B cell (primary cell): ENCODE measurements around the gene ZFYVE19. TPM values are rescaled to one million over a fixed set of nuclear protein-coding genes. Genes with fewer than 3 reads are reported as not detected.

Experiments
- ATAC-seq: fragments of 200-7000 bp; cut with Tn5 transposase; one replicate; pipeline ENCODE4 v1.10.0; 2021; ENCODE audit warnings: low read depth, mild to moderate bottlenecking, moderate number of reproducible peaks, moderate library complexity
- CTCF ChIA-PET: fragments of 350-600 bp; sonication (Branson Sonifier 250); formaldehyde crosslinking; loops from one replicate; lab custom pipeline; 2021; ENCODE audit warnings: antibody characterized with exemption, inconsistent platforms; lab: Charles Lee
- POLR2A ChIA-PET: fragments of 350-600 bp; sonication (Branson Sonifier 250); formaldehyde crosslinking; loops from one replicate; lab custom pipeline; 2021; ENCODE audit warnings: antibody characterized with exemption; lab: Charles Lee
- DNase-seq: peaks from one replicate; pipeline ENCODE4 v3.0.0; 2013
- H2AFZ ChIP-seq: 2 replicates; pipeline ENCODE4 v1.6.1; 2012; ENCODE audit warnings: mild to moderate bottlenecking, low read depth, low read length; ENCODE audit not compliant: insufficient read depth, poor library complexity, severe bottlenecking
- H3K27ac ChIP-seq, 2 donors: 1 replicate in 1 of 2; 2 replicates in 1 of 2; pipeline ENCODE4 v1.5.1; 2012 to 2013; ENCODE audit warnings: low read length in 2 of 2, mild to moderate bottlenecking in 2 of 2, moderate library complexity in 1 of 2
- H3K27me3 ChIP-seq, 4 experiments: fragments of 200-600 bp in 1 of 4; sonication (generic) in 1 of 4; replicated peaks in 1 of 4; 1 replicate in 2 of 4; 2 replicates in 2 of 4; pipeline versions ENCODE4 v1.6.1 to v1.7.0; 2013 to 2016; ENCODE audit warnings: low read length in 3 of 4, mild to moderate bottlenecking in 2 of 4, mixed read lengths in 1 of 4, moderate library complexity in 1 of 4; ENCODE audit not compliant: insufficient read depth in 4 of 4, control insufficient read depth in 3 of 4; ENCODE audit errors: control extremely low read depth in 1 of 4
- H3K36me3 ChIP-seq, 2 experiments: replicated peaks in 1 of 2; 1 replicate in 1 of 2; 2 replicates in 1 of 2; pipeline versions ENCODE4 v1.6.1 to v1.7.1; 2013; ENCODE audit warnings: low read length in 1 of 2; ENCODE audit not compliant: insufficient read depth in 2 of 2, control insufficient read depth in 1 of 2; ENCODE audit errors: control extremely low read depth in 1 of 2, extremely low read depth in 1 of 2
- H3K4me1 ChIP-seq, 2 donors: fragments of 200-600 bp in 1 of 2; sonication (generic) in 1 of 2; 1 replicate in 1 of 2; 2 replicates in 1 of 2; pipeline versions ENCODE4 v1.5.1 to v1.6.1; 2013 to 2017; ENCODE audit warnings: low read length in 2 of 2; ENCODE audit not compliant: control insufficient read depth in 2 of 2, insufficient read depth in 2 of 2
- H3K4me2 ChIP-seq: replicated peaks from 2 replicates; pipeline ENCODE3; 2012; ENCODE audit warnings: mild to moderate bottlenecking, low read depth, low read length; ENCODE audit not compliant: poor library complexity, severe bottlenecking
- H3K4me3 ChIP-seq, 5 experiments: fragments of 200-600 bp in 1 of 5; sonication (generic) in 1 of 5; 1 replicate in 3 of 5; 2 replicates in 2 of 5; pipeline versions ENCODE4 v1.5.1 to v1.7.0; 2011 to 2016; ENCODE audit warnings: low read length in 4 of 5, mild to moderate bottlenecking in 4 of 5, low read depth in 2 of 5, control low read depth in 1 of 5, moderate library complexity in 1 of 5; ENCODE audit not compliant: insufficient read depth in 1 of 5; ENCODE audit errors: control extremely low read depth in 1 of 5, extremely low read depth in 1 of 5
- H3K79me2 ChIP-seq: fragments of 200-600 bp; sonication (generic); one replicate; pipeline ENCODE4 v1.6.0; 2016; ENCODE audit warnings: low read length; ENCODE audit not compliant: control insufficient read depth, insufficient read depth
- H3K9ac ChIP-seq: fragments of 200-600 bp; sonication (generic); 2 replicates; pipeline ENCODE4 v1.6.1; 2017; ENCODE audit warnings: mild to moderate bottlenecking, low read length, moderate library complexity
- H3K9me3 ChIP-seq, 3 donors: one replicate each; pipeline versions ENCODE4 v1.6.1 to v1.7.1; 2013; ENCODE audit warnings: low read length in 2 of 3; ENCODE audit not compliant: control insufficient read depth in 2 of 3, insufficient read depth in 1 of 3; ENCODE audit errors: control extremely low read depth in 1 of 3
- H4K20me1 ChIP-seq: 2 replicates; pipeline ENCODE4 v1.6.0; 2012; ENCODE audit warnings: mild to moderate bottlenecking, low read length; ENCODE audit not compliant: insufficient read depth, control insufficient read depth, poor library complexity, severe bottlenecking
- H3K27ac Mint-ChIP-seq: one replicate; pipeline ENCODE4 v1.8.0; 2021; ENCODE audit warnings: mixed read lengths
- H3K27me3 Mint-ChIP-seq: one replicate; pipeline ENCODE4 v1.8.0; 2021; ENCODE audit warnings: mixed read lengths
- H3K4me1 Mint-ChIP-seq: one replicate; pipeline ENCODE4 v1.8.0; 2021; ENCODE audit warnings: mixed read lengths
- H3K4me3 Mint-ChIP-seq: one replicate; pipeline ENCODE4 v1.8.0; 2021; ENCODE audit warnings: mixed read lengths
- H3K9me3 Mint-ChIP-seq: one replicate; pipeline ENCODE4 v1.8.0; 2022; ENCODE audit warnings: mixed read lengths; ENCODE audit not compliant: insufficient read depth
- EZH2 ChIP-seq: IDR thresholded peaks from 2 replicates; pipeline ENCODE4 v1.6.1; 2012; ENCODE audit warnings: borderline replicate concordance, low read depth, mild to moderate bottlenecking, moderate library complexity, low read length; ENCODE audit not compliant: insufficient read depth, poor library complexity, severe bottlenecking
- WGBS: methylation state at CpG from one replicate; pipeline ENCODE4 v1.1.5; 2013; ENCODE audit warnings: missing lambda C conversion rate; ENCODE audit not compliant: insufficient coverage; 5-methylcytosine and 5-hydroxymethylcytosine counted together
- intact Hi-C: fragments of 100-400 bp; cut with micrococcal nuclease; formaldehyde crosslinking; loops from one replicate; pipeline ENCODE4 v1.10.0; 2022
- polyA minus RNA-seq: library from RNA; depleted of rRNA, polyadenylated mRNA; stranded (reverse); fragments of >200 nt; gene quantifications from 2 replicates; pipeline ENCODE4 v1.2.3, GENCODE V29; 2012
- polyA plus RNA-seq: library from polyadenylated mRNA; depleted of rRNA; stranded (reverse); fragments of >200 nt; gene quantifications from 2 replicates; pipeline ENCODE4 v1.2.3, GENCODE V29; 2012
- total RNA-seq, 2 donors: library from RNA; stranded (reverse); fragments of 120-200 nt in 1 of 2; gene quantifications; 1 replicate in 1 of 2; 2 replicates in 1 of 2; pipeline versions ENCODE4 v1.2.3 to v1.2.4, GENCODE V29; 2013 to 2022
- TF ChIP-seq, protein P1 (sequence below): fragments of 200-600 bp; IDR thresholded peaks from one replicate; pipeline ENCODE4 v1.8.0; 2022; ENCODE audit warnings: antibody characterized with exemption, mild to moderate bottlenecking

Gene ZFYVE19, protein sequence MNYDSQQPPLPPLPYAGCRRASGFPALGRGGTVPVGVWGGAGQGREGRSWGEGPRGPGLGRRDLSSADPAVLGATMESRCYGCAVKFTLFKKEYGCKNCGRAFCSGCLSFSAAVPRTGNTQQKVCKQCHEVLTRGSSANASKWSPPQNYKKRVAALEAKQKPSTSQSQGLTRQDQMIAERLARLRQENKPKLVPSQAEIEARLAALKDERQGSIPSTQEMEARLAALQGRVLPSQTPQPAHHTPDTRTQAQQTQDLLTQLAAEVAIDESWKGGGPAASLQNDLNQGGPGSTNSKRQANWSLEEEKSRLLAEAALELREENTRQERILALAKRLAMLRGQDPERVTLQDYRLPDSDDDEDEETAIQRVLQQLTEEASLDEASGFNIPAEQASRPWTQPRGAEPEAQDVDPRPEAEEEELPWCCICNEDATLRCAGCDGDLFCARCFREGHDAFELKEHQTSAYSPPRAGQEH
- total RNA-seq (29.4 and 29.8 TPM in 2 replicates), polyA plus RNA-seq (55.8 and 60.5 TPM in 2 replicates), polyA minus RNA-seq (16.5 and 21.7 TPM in 2 replicates)
- 15.2 TPM for total RNA-seq (2013)

DNA sequence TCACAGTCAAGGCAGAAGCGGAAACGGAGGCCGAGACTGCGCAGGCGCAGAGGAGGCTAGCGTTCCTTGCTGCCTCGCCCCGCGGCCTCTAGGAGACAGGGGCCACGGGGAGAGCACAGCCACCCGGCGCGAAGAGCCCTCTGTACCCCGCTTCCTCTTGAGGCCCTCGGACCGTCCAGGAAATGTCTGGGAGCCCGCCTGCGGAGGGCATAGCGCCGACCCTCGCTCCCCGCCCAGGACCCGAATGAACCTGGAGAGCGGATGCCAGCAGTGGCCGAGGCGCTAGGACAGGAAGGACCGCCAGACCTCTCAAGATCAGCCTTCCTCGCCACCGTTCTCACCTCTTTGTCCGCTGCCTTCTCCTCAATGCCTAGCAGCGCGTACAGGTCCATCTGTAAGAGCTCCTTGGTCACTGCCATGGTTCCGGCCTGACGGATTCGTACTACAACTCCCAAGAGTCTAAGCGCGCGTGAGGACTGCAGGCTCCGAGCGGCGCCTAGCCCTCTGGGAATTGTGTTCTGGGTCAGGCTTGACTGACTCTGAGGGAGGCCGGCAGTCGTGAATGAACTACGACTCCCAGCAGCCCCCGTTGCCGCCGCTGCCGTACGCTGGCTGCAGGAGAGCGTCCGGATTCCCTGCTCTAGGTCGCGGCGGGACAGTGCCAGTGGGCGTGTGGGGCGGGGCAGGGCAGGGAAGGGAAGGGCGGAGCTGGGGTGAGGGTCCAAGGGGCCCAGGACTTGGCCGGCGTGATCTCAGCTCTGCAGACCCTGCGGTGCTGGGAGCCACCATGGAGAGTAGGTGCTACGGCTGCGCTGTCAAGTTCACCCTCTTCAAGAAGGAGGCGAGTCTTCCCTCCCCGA lies at the start of gene ZFYVE19, which contains the start of gene DNAJC17:
TSS of gene ZFYVE19 (plus strand) at position 62 of the 860 bp plus-strand sequence. CDS start at position 563, 501 bp downstream.
TSS of gene DNAJC17 (minus strand) at position 446 of the 860 bp plus-strand sequence. CDS start at position 419, 27 bp downstream.
- Histone ChIP-seq H3K9me3 (no peaks in the 10 kb centered on the region), H3K79me2 (peaks cover 59% of the 10 kb centered on the region), H2AFZ (peak within 1 kb of the TSS; percentile 99), H3K36me3 (peaks cover 0 to 18% of the 10 kb centered on the region in 2 experiments), H3K27ac (peak within 1 kb of the TSS; percentile 86 to 95), H3K4me2 (peak within 1 kb of the TSS; percentile 73), H3K9ac (peak within 1 kb of the TSS; percentile 84), H3K27me3 (no peaks in the 10 kb centered on the region), H3K4me1 (peaks cover 12 to 18% of the 10 kb centered on the region in 2 donors), H3K4me3 (peak within 1 kb of the TSS; percentile 78 to 100 (median 100)), H4K20me1 (peaks cover 13% of the 10 kb centered on the region)
- Mint-ChIP-seq H3K4me1 (peaks cover 24% of the 10 kb centered on the region), H3K4me3 (peak within 1 kb of the TSS; percentile 99), H3K9me3 (no peaks in the 10 kb centered on the region), H3K27me3 (no peaks in the 10 kb centered on the region), H3K27ac (peak within 1 kb of the TSS; percentile 98)
- no peak for TF ChIP-seq EZH2
- TF ChIP-seq, protein P1, sequence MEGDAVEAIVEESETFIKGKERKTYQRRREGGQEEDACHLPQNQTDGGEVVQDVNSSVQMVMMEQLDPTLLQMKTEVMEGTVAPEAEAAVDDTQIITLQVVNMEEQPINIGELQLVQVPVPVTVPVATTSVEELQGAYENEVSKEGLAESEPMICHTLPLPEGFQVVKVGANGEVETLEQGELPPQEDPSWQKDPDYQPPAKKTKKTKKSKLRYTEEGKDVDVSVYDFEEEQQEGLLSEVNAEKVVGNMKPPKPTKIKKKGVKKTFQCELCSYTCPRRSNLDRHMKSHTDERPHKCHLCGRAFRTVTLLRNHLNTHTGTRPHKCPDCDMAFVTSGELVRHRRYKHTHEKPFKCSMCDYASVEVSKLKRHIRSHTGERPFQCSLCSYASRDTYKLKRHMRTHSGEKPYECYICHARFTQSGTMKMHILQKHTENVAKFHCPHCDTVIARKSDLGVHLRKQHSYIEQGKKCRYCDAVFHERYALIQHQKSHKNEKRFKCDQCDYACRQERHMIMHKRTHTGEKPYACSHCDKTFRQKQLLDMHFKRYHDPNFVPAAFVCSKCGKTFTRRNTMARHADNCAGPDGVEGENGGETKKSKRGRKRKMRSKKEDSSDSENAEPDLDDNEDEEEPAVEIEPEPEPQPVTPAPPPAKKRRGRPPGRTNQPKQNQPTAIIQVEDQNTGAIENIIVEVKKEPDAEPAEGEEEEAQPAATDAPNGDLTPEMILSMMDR: peak; percentile 11
- ChIA-PET POLR2A (interaction anchor here (0.6 to 1.7 kb wide), 4 partner anchors 37 to 113 kb away, joined by 3 to 7 read pairs (median 4); partner anchors contain the start of genes RAD51, SPINT1 and VPS18), CTCF (interaction anchor here (0.9 to 1.6 kb wide), 5 partner anchors 16 to 217 kb away, joined by 3 to 5 read pairs (median 4); no protein-coding TSS in a partner anchor)
- DNase-seq: peak; percentile 97
- ATAC-seq: peak; percentile 96
- under 1% methylated on average over 64 of the region's 64 CpGs for WGBS
- intact Hi-C loops: loop anchor here (1.0 to 5.0 kb wide), 8 partner anchors 37 to 610 kb away; partner anchors contain the start of genes C15orf62, KNL1, RMDN3 and RPUSD2
